Endothelial cell of umbilical vein (primary cell): ENCODE data around the gene EMX1. TPM values are rescaled to one million over a fixed set of nuclear protein-coding genes. Genes with fewer than 3 reads are reported as not detected.

Experiments used
- BruUV-seq: library from RNA; stranded (reverse); fragments of 400-500 nt; replicated peaks from 2 replicates; lab custom pipeline; 2021; lab: Mats Ljungman, UMichigan
- CTCF ChIA-PET: fragments of 300-600, 350-600 bp; sonication (Branson Sonifier 250); formaldehyde crosslinking; loops from one replicate; lab custom pipeline; 2021; ENCODE audit warnings: antibody characterized with exemption, inconsistent platforms; lab: Charles Lee
- POLR2A ChIA-PET: fragments of 300-600, 350-600 bp; sonication (Branson Sonifier 250); formaldehyde crosslinking; loops from one replicate; lab custom pipeline; 2021; ENCODE audit warnings: antibody characterized with exemption, inconsistent platforms; lab: Charles Lee
- DNase-seq: peaks from one replicate; pipeline ENCODE4 v3.0.0-alpha.2; 2011; ENCODE audit warnings: low read depth, low spot score
- FAIRE-seq: peaks from 2 replicates; lab custom pipeline; 2011; peaks lifted over from hg19 to GRCh38; lab: Jason Lieb, UNC
- H2AFZ ChIP-seq: 2 replicates; pipeline ENCODE4 v1.6.0; 2012; ENCODE audit warnings: low read depth, low read length, control low read depth, inconsistent platforms
- H3K27ac ChIP-seq: 2 replicates; pipeline ENCODE4 v1.5.1; 2011; ENCODE audit warnings: low read depth, mild to moderate bottlenecking, control low read depth, low read length, moderate library complexity; ENCODE audit not compliant: insufficient read depth
- H3K27me3 ChIP-seq, 2 experiments: 2 replicates each; pipeline versions ENCODE4 v1.6.0 to v1.6.1; 2011; ENCODE audit warnings: low read length in 2 of 2, mixed read lengths in 1 of 2; ENCODE audit not compliant: control insufficient read depth in 2 of 2, insufficient read depth in 2 of 2
- H3K36me3 ChIP-seq, 2 experiments: 2 replicates in 1 of 2; 3 replicates in 1 of 2; pipeline ENCODE4 v1.5.1; 2011; ENCODE audit warnings: low read length in 2 of 2, mild to moderate bottlenecking in 1 of 2, moderate library complexity in 1 of 2; ENCODE audit not compliant: control insufficient read depth in 2 of 2, insufficient read depth in 2 of 2; ENCODE audit errors: extremely low read depth in 1 of 2
- H3K4me1 ChIP-seq: 3 replicates; pipeline ENCODE4 v1.5.1; 2011; ENCODE audit warnings: mild to moderate bottlenecking, low read length; ENCODE audit not compliant: control insufficient read depth, insufficient read depth; ENCODE audit errors: extremely low read depth
- H3K4me2 ChIP-seq: 2 replicates; pipeline ENCODE4 v1.6.1; 2011; ENCODE audit warnings: low read length, control low read depth, mixed read lengths; ENCODE audit not compliant: insufficient read depth
- H3K4me3 ChIP-seq, 3 experiments: fragments of 200-600 bp in 1 of 3; sonication (generic), shearing (Covaris generic) in 1 of 3; replicated peaks in 1 of 3; 2 replicates each; pipeline ENCODE4 v1.5.1; 2011 to 2016; ENCODE audit warnings: control low read depth in 3 of 3, low read length in 3 of 3, mild to moderate bottlenecking in 2 of 3, inconsistent platforms in 1 of 3, low read depth in 1 of 3, moderate library complexity in 1 of 3; ENCODE audit not compliant: insufficient read depth in 1 of 3
- H3K79me2 ChIP-seq: 2 replicates; pipeline ENCODE4 v1.6.0; 2012; ENCODE audit warnings: low read length, inconsistent platforms; ENCODE audit not compliant: control insufficient read depth, insufficient read depth
- H3K9ac ChIP-seq: replicated peaks from 2 replicates; pipeline ENCODE3; 2011; ENCODE audit warnings: low read length, control low read depth; ENCODE audit not compliant: insufficient read depth; ENCODE audit errors: extremely low read depth
- H3K9me1 ChIP-seq: replicated peaks from 3 replicates; pipeline ENCODE4 v1.6.0; 2011; ENCODE audit warnings: mild to moderate bottlenecking, low read length; ENCODE audit not compliant: control insufficient read depth, insufficient read depth; ENCODE audit errors: extremely low read depth
- H3K9me3 ChIP-seq: replicated peaks from 2 replicates; pipeline ENCODE4 v1.5.1; 2012; ENCODE audit warnings: low read length, inconsistent platforms; ENCODE audit not compliant: control insufficient read depth, insufficient read depth
- H4K20me1 ChIP-seq: replicated peaks from 2 replicates; pipeline ENCODE3; 2011; ENCODE audit warnings: mild to moderate bottlenecking, low read length; ENCODE audit not compliant: control insufficient read depth, insufficient read depth; ENCODE audit errors: extremely low read depth
- EZH2 ChIP-seq: IDR thresholded peaks from 2 replicates; pipeline ENCODE4 v1.6.1; 2012; ENCODE audit warnings: borderline replicate concordance, low read depth, mild to moderate bottlenecking, moderate library complexity, low read length, inconsistent platforms; ENCODE audit not compliant: severe bottlenecking
- FOS ChIP-seq: IDR thresholded peaks from 2 replicates; pipeline ENCODE4 v1.6.1; 2011; ENCODE audit warnings: mild to moderate bottlenecking, low read length, moderate library complexity, borderline replicate concordance; ENCODE audit not compliant: insufficient read depth
- GATA2 ChIP-seq: IDR thresholded peaks from 2 replicates; pipeline ENCODE4 v1.7.0; 2011; ENCODE audit warnings: low read depth, mild to moderate bottlenecking, moderate library complexity, mixed read lengths, low read length; ENCODE audit not compliant: insufficient read length, insufficient read depth
- JUN ChIP-seq: IDR thresholded peaks from 2 replicates; pipeline ENCODE4 v1.6.1; 2011; ENCODE audit warnings: borderline replicate concordance, low read depth; ENCODE audit not compliant: insufficient read length, insufficient read depth
- MAX ChIP-seq: IDR thresholded peaks from 2 replicates; pipeline ENCODE4 v1.6.1; 2011; ENCODE audit not compliant: insufficient read depth, insufficient read length
- MYC ChIP-seq: IDR thresholded peaks from one replicate; pipeline ENCODE4 v1.6.1; 2011; ENCODE audit warnings: mild to moderate bottlenecking, low read depth, low read length
- POLR2A ChIP-seq: IDR thresholded peaks from 2 replicates; pipeline ENCODE4 v1.6.1; 2012; ENCODE audit warnings: low read depth, mild to moderate bottlenecking, control low read depth, low read length
- POLR2AphosphoS5 ChIP-seq: IDR thresholded peaks from 2 replicates; pipeline ENCODE4 v1.6.1; 2012; ENCODE audit warnings: low read depth, mild to moderate bottlenecking, control low read depth, low read length, moderate library complexity; ENCODE audit not compliant: insufficient read depth
- dilution Hi-C: fragments of 300-500 bp; cut with MboI; formaldehyde crosslinking; loops from one replicate; pipeline ENCODE4 v1.15.0; 2019; ENCODE audit warnings: low sequenced_read_pairs; ENCODE audit not compliant: extremely low pct_ligation_motif_present
- intact Hi-C: fragments of 100-400 bp; cut with micrococcal nuclease; formaldehyde crosslinking; loops from one replicate; pipeline ENCODE4 v1.10.0; 2022
- polyA plus RNA-seq, 4 experiments: library from polyadenylated mRNA; depleted of rRNA in 3 of 4; stranded (reverse) in 3 of 4; unstranded in 1 of 4; fragments of >200 nt; gene quantifications; 2 replicates each; pipeline versions ENCODE4 v1.2.1 to v1.2.3, GENCODE V29; 2011 to 2012; ENCODE audit warnings: missing spikeins in 1 of 4
- total RNA-seq: library from RNA; stranded (reverse); gene quantifications from 2 replicates; pipeline ENCODE4 v1.2.3, GENCODE V29; 2021
- TF ChIP-seq, protein P1 (sequence below), 2 donors: IDR thresholded peaks; 1 replicate in 1 of 2; 2 replicates in 1 of 2; pipeline ENCODE4 v1.5.1; 2011; ENCODE audit warnings: low read length in 2 of 2, mild to moderate bottlenecking in 2 of 2, moderate library complexity in 2 of 2, control low read depth in 1 of 2, inconsistent platforms in 1 of 2, low read depth in 1 of 2; ENCODE audit not compliant: insufficient read depth in 1 of 2; ENCODE audit errors: extremely low read depth in 1 of 2

EMX1 gene
- total and polyA plus RNA-seq, 2 donors (not counting 3 experiments of a cell fraction or from before 2014, with no cell fraction given), result not detected

DNA sequence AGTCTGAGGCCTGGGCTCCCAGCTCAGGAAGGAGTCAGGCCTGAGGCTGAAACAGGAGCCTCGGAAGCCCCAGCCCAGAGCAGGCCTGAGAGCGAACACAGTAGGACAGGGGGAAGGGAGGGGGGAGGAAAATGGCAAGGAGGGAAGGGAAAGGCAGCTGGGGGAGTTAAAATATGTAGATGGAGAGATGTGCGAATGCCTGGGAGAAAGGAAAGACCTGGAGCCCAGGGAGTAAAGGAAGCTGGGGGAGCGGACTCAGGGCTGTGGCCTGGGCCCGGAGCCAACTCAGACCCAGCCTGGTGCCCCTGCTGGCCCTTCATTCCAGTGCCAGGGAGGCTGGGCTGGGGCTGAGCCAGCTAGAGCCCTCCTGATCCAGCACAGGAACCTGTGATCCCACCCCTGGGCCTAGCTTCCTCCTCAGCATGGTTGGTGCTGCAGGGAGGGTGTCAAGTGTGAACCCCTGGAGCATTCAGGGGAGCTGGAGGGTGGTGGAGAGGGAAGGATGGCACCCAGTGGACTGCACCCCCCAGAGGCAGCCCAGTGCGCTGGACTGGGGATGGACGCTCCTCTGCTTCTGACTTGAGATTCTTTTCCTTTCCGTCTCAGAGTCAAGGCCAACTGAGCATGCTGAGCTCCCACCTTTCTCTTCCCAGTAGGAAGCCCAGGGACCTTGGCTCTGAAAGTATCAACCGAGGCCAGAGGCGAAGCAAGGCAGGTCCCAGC lies 46.3 kb downstream of the EMX1 start:
- CTCF ChIA-PET, result interaction anchor here (0.8 to 2.0 kb wide), 7 partner anchors 10 to 214 kb away, joined by 3 to 30 read pairs (median 5); partner anchors contain the start of gene SPR
- DNase-seq, result peak; percentile 14
- H3K36me3 ChIP-seq, result no peaks in the 10 kb centered on the region
- POLR2A ChIA-PET, result interaction anchor here (0.7 kb wide), 1 partner anchor 10 kb away, joined by 11 read pairs; no protein-coding TSS in a partner anchor
- no peaks in the 10 kb centered on the region for H4K20me1 ChIP-seq
- H3K4me3 ChIP-seq, result no peak overlapping the region
- no peaks in the 10 kb centered on the region for H3K4me1 ChIP-seq
- no peak overlapping the region for H3K27ac ChIP-seq
- no peaks in the 10 kb centered on the region for H3K9me3 ChIP-seq
- no peaks in the 10 kb centered on the region for H3K79me2 ChIP-seq
- no peaks in the 10 kb centered on the region for H3K9me1 ChIP-seq
- intact Hi-C loops, result no loop called here
- no peaks in the 10 kb centered on the region for H3K27me3 ChIP-seq
- no TSS peak for BruUV-seq
- TF ChIP-seq, protein P1, sequence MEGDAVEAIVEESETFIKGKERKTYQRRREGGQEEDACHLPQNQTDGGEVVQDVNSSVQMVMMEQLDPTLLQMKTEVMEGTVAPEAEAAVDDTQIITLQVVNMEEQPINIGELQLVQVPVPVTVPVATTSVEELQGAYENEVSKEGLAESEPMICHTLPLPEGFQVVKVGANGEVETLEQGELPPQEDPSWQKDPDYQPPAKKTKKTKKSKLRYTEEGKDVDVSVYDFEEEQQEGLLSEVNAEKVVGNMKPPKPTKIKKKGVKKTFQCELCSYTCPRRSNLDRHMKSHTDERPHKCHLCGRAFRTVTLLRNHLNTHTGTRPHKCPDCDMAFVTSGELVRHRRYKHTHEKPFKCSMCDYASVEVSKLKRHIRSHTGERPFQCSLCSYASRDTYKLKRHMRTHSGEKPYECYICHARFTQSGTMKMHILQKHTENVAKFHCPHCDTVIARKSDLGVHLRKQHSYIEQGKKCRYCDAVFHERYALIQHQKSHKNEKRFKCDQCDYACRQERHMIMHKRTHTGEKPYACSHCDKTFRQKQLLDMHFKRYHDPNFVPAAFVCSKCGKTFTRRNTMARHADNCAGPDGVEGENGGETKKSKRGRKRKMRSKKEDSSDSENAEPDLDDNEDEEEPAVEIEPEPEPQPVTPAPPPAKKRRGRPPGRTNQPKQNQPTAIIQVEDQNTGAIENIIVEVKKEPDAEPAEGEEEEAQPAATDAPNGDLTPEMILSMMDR (IDR thresholded peaks at IDR 0.05; ENCODE audit: extremely low read depth in 1 of 2, insufficient read depth in 1 of 2, low read depth in 1 of 2, low read length in 2 of 2), result no peak
- TF ChIP-seq POLR2AphosphoS5 (no peak), FOS (no peak), GATA2 (no peak), MYC (no peak), JUN (no peak), EZH2 (no peak), MAX (no peak), POLR2A (no peak)
- FAIRE-seq, result no peak
- dilution Hi-C loops, result no loop called here
- no peak overlapping the region for H3K4me2 ChIP-seq
- H2AFZ ChIP-seq, result no peak overlapping the region
- no peak overlapping the region for H3K9ac ChIP-seq
